Dendritic cell treated with granulocyte-macrophage colony-stimulating factor and Interleukin-4, amounts not matched to agents 40 ng/mL and 50 ng/mL, for 4 days (primary cell): ENCODE measurements around the gene PTPRN2.

Experiments
- H3K27ac Mint-ChIP-seq: one replicate; pipeline ENCODE4 v1.8.0; 2022; ENCODE audit warnings: mild to moderate bottlenecking, mixed read lengths
- H3K27me3 Mint-ChIP-seq: one replicate; pipeline ENCODE4 v1.8.0; 2022; ENCODE audit warnings: mild to moderate bottlenecking, mixed read lengths
- H3K36me3 Mint-ChIP-seq: one replicate; pipeline ENCODE4 v1.8.0; 2022; ENCODE audit warnings: low read depth, mixed read lengths
- H3K4me1 Mint-ChIP-seq: one replicate; pipeline ENCODE4 v1.8.0; 2022; ENCODE audit warnings: low read depth, mixed read lengths
- H3K4me3 Mint-ChIP-seq: one replicate; pipeline ENCODE4 v1.8.0; 2022; ENCODE audit warnings: mild to moderate bottlenecking, moderate library complexity, mixed read lengths
- H3K9me3 Mint-ChIP-seq: one replicate; pipeline ENCODE4 v1.8.0; 2022; ENCODE audit warnings: mixed read lengths
- intact Hi-C: fragments of 100-400 bp; cut with micrococcal nuclease; formaldehyde crosslinking; loops from one replicate; pipeline ENCODE4 v1.15.0; 2022

The PTPRN2 gene

DNA sequence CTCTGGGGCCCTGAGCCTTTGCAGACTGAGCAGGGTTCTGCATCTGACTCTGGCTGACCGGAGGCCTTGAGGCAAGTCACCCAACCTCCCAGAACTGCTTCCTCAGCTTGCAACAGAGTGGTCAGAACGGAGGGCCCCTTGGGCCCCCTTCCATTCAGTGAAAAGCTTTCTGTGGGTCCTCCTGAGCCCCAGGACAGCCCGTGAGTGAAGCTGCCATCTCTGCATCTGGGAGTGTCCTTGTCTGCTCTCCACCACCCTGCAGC lies 1026.2 kb downstream of the PTPRN2 start:
- no peaks in the 10 kb centered on the region for H3K9me3 Mint-ChIP-seq
- H3K27ac Mint-ChIP-seq, result no peak overlapping the region
- no peak overlapping the region for H3K4me3 Mint-ChIP-seq
- no peaks in the 10 kb centered on the region for H3K4me1 Mint-ChIP-seq
- intact Hi-C loops, result no loop called here
- no peaks in the 10 kb centered on the region for H3K27me3 Mint-ChIP-seq
- no peaks in the 10 kb centered on the region for H3K36me3 Mint-ChIP-seq

DNA sequence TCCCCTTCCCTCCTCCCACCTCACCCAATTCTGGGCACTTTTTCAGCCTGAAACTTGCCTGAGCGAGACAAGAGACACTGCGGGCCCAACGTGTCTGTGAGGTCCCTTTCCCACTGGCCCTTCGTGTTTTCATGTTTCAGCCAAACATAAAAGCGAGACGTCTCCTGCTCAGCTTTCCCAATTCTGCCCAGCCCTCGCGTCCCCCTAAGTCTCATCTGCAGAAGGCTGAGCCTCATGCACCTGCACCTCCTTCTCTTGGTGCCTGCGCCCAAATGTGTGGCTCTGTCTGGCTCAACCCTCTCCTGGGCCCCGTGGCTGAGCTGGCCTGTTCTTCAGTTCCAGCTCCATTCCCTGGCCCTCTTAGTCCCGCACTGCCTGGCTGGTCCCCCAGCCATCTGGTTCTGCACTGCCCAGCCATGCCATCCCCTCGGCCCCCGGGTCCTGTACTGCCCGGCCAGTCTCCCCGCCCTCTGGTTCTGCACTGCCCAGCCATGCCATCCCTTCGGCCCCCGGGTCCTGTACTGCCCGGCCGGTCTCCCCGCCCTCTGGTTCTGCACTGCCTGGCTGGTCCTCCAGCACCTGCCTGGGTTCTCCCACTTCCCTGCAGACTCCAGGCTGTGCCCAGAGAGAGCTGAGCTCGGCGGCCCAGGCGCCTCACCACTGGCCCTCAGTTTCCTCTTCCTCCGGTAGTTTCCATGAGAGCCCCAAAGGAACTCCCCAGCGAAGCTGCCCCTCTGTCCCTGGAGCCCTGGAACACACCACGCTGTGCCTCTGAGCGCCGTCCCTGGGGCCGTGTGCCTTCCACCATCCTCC lies 1026.7 kb downstream of the PTPRN2 start:
- Mint-ChIP-seq H3K9me3 (no peaks in the 10 kb centered on the region), H3K4me3 (no peak overlapping the region), H3K27me3 (no peaks in the 10 kb centered on the region), H3K27ac (no peak overlapping the region), H3K36me3 (no peaks in the 10 kb centered on the region), H3K4me1 (no peaks in the 10 kb centered on the region)
- intact Hi-C loops, result no loop called here

GRCh38 chr7:157560258-157560654 lies 1027.4 kb downstream of the PTPRN2 start:
- Mint-ChIP-seq H3K4me1 (no peaks in the 10 kb centered on the region), H3K9me3 (no peaks in the 10 kb centered on the region), H3K27ac (no peak overlapping the region), H3K4me3 (no peak overlapping the region), H3K27me3 (no peaks in the 10 kb centered on the region), H3K36me3 (no peaks in the 10 kb centered on the region)
- intact Hi-C loops, result no loop called here

- Mint-ChIP-seq H3K9me3 (no peaks in the 10 kb centered on the region), H3K36me3 (no peaks in the 10 kb centered on the region), H3K4me3 (no peak overlapping the region), H3K4me1 (no peaks in the 10 kb centered on the region), H3K27me3 (no peaks in the 10 kb centered on the region), H3K27ac (no peak overlapping the region)
- intact Hi-C loops, result no loop called here
Measured at GRCh38 chr7:157559596-157560257, 1027.9 kb downstream of the PTPRN2 start.

DNA sequence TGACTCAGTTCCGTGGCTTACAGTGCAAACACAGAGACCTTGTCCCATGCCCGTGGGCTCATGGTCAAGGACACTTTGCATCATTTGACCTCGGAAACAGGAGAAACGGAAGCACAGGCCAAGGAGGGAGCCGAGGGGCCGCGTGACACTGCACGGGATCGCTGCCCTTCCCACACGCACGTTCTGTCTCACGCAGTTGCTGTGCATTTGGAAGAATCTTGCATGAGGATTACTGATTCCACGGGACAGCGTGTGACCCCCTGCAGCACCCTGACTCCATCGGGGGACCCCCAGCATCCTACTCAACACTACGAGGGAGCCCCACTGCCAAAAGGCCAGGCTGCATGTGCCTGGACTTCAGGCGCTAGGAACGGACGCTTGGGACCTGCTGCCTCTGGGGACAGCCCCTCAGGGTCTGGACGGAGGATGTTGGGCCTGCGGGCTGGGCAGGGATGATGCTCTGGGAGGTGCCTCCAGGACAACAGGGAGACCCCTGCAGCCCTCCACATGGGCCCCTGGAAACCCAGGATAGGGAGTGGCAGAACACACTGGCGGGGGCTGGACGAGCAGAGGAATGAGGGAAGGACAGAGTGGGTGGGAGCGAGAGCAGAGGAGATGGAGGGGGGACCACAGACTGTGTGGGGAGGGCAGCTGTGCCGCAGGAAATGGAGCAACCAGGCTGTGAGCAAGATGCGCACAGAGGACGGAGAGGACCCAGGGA lies 1028.6 kb downstream of the PTPRN2 start:
- no peak overlapping the region for H3K27ac Mint-ChIP-seq
- H3K27me3 Mint-ChIP-seq, result no peaks in the 10 kb centered on the region
- H3K4me3 Mint-ChIP-seq, result no peak overlapping the region
- no peaks in the 10 kb centered on the region for H3K36me3 Mint-ChIP-seq
- no peaks in the 10 kb centered on the region for H3K4me1 Mint-ChIP-seq
- intact Hi-C loops, result no loop called here
- no peaks in the 10 kb centered on the region for H3K9me3 Mint-ChIP-seq

DNA sequence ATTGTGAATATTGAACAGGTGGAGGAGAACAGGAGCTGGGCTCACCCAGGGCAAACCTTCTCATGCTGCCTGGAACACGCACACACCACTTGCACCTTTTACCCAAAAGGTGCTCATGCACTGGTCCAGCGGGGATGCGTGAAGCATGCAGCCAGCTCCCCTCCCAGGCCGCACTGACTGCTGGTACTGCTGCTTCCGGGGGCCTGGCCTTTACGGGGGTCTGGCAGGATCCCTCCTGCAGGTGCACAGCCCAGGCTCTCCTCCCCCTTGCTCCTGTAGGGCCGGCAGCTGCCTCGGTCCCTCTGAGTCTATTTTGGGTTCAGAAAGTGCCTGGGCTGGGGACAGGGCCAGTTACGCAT lies 1029.1 kb downstream of the PTPRN2 start:
- Mint-ChIP-seq H3K27me3 (no peaks in the 10 kb centered on the region), H3K4me3 (no peak overlapping the region), H3K27ac (no peak overlapping the region), H3K9me3 (no peaks in the 10 kb centered on the region), H3K36me3 (no peaks in the 10 kb centered on the region), H3K4me1 (no peaks in the 10 kb centered on the region)
- intact Hi-C loops, result no loop called here

DNA sequence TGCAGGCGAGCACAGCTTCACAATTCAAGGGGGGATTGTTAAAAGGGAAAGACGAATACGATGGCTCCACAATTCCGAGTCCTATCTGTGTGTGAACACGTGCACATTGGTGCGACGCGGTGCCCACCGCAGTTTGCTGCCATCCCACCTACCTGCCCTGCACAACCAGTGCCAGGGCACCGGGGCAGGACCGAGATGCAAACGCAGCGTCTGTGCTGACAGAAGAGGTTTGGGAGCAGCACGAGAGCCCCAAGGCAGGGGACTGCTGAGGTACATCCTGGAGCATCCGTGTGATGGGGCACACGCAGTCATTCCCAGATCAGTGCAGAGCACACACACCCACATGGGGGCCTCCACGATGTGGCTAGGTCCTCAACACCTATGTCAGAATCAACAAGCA lies 1029.6 kb downstream of the PTPRN2 start:
- Mint-ChIP-seq H3K4me3 (no peak overlapping the region), H3K36me3 (no peaks in the 10 kb centered on the region), H3K27ac (no peak overlapping the region), H3K9me3 (no peaks in the 10 kb centered on the region), H3K27me3 (no peaks in the 10 kb centered on the region), H3K4me1 (no peaks in the 10 kb centered on the region)
- intact Hi-C loops, result no loop called here

- H3K4me1 Mint-ChIP-seq, result no peaks in the 10 kb centered on the region
- intact Hi-C loops, result no loop called here
- no peak overlapping the region for H3K4me3 Mint-ChIP-seq
- H3K36me3 Mint-ChIP-seq, result no peaks in the 10 kb centered on the region
- H3K27ac Mint-ChIP-seq, result no peak overlapping the region
- no peaks in the 10 kb centered on the region for H3K9me3 Mint-ChIP-seq
- H3K27me3 Mint-ChIP-seq, result no peaks in the 10 kb centered on the region
Measured at GRCh38 chr7:157557263-157557662, 1030.4 kb downstream of the PTPRN2 start.

DNA sequence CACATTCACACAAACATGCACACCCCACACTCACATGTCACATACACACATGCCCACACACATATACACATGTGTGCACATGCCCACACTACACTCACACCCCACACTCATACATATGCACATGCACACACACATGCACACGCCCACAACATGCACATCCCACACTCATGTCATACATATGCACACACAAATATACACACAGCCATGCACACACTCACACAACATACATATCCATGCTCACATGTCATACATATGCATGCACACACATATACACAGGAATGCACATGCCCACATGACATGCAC lies 1031.0 kb downstream of the PTPRN2 start:
- intact Hi-C loops, result no loop called here
- H3K27ac Mint-ChIP-seq, result no peak overlapping the region
- no peaks in the 10 kb centered on the region for H3K36me3 Mint-ChIP-seq
- H3K4me1 Mint-ChIP-seq, result no peaks in the 10 kb centered on the region
- no peak overlapping the region for H3K4me3 Mint-ChIP-seq
- no peaks in the 10 kb centered on the region for H3K27me3 Mint-ChIP-seq
- no peaks in the 10 kb centered on the region for H3K9me3 Mint-ChIP-seq

DNA sequence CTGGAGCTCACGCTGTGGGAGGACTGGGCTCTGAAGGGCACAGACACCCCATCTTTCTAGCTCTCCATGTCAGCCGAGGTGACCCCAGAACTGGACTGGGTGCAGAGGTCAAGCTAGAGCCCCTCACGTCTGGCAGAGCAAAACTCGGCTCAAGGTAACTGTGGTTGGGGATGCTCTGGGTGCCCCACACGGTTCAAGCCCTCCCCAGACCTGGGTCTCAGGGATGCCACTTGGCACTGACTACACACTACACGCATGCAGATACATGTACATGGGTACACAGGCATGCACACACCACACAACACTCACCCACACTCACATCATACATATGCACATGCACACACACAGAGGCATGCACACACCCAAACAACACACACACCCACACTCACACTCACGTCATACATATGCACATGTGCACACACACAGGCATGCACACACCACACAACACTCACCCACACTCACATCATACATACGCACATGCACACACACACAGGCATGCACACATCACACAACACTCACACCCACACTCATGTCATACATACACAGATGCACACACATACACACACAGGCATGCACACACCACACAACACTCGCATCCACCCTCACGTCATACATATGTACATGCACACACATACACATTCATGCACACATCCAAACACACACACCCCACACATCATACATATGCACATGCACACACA lies 1031.5 kb downstream of the PTPRN2 start:
- Mint-ChIP-seq H3K9me3 (no peaks in the 10 kb centered on the region), H3K27ac (no peak overlapping the region), H3K4me1 (no peaks in the 10 kb centered on the region), H3K36me3 (no peaks in the 10 kb centered on the region), H3K4me3 (no peak overlapping the region), H3K27me3 (no peaks in the 10 kb centered on the region)
- intact Hi-C loops, result no loop called here

- intact Hi-C loops, result no loop called here
- Mint-ChIP-seq H3K9me3 (no peaks in the 10 kb centered on the region), H3K27ac (no peak overlapping the region), H3K27me3 (no peaks in the 10 kb centered on the region), H3K36me3 (no peaks in the 10 kb centered on the region), H3K4me3 (no peak overlapping the region), H3K4me1 (no peaks in the 10 kb centered on the region)
Measured at GRCh38 chr7:157555313-157555712, 1032.3 kb downstream of the PTPRN2 start.

DNA sequence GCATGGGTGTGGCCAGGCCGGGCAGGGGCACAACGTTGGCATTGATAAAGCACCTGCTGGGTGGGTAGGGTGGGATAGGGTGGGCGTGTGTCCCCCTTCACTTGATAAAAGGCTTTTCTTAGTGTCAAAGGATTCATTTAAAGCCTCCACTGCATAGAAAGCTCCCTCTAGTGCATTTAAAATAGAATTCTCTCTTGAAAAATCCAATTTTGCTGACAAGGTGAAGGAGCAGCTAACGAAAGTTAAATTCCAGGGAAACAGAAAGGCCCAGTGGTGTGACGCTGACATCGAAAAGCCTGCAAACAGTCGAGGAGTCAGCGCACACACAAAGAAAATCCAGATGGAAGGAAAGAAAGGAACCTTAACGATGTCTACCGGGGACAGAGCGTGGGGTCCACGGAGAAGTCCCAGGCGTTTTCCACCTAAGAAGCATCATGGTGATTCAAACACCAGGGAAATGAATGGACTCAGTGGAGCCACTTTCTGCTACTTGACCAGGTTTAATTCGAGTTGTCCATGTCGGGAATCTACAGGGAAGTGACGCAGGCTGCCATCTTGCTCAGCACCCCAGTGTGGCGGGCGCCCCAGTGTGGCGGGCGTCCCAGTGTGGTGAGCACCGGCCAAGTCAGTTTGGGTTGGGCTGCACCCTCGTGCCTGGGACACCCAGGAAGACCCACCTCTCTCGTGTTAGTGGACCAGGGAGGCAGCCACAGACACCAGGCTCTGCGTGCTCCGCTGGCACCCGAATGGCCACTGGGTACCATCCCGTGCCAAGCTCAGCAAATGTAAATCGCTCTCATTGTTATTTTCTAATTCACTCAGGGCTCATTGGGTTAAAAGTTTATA lies 1033.0 kb downstream of the PTPRN2 start:
- no peak overlapping the region for H3K27ac Mint-ChIP-seq
- intact Hi-C loops, result no loop called here
- no peaks in the 10 kb centered on the region for H3K27me3 Mint-ChIP-seq
- no peaks in the 10 kb centered on the region for H3K4me1 Mint-ChIP-seq
- no peak overlapping the region for H3K4me3 Mint-ChIP-seq
- H3K9me3 Mint-ChIP-seq, result no peaks in the 10 kb centered on the region
- no peaks in the 10 kb centered on the region for H3K36me3 Mint-ChIP-seq

- H3K27me3 Mint-ChIP-seq, result no peaks in the 10 kb centered on the region
Measured at GRCh38 chr7:157553256-157553655, 1034.4 kb downstream of the PTPRN2 start.

More at GRCh38 chr7:157553256-157553655, 1034.4 kb downstream of the PTPRN2 start:
- Mint-ChIP-seq H3K4me3 (no peak overlapping the region), H3K36me3 (no peaks in the 10 kb centered on the region), H3K4me1 (no peaks in the 10 kb centered on the region), H3K27ac (no peak overlapping the region), H3K9me3 (no peaks in the 10 kb centered on the region)
- intact Hi-C loops, result no loop called here
